Measurements from ENCODE around the gene NAV3.

GRCh38 chr12:77947746-77948145 is 117.1 kb downstream of the NAV3 start:
- no peak for TF ChIP-seq CTCF (conservative IDR thresholded peaks at IDR 0.05; ENCODE audit: low read depth, low read length)
- TF ChIP-seq EZH2 (IDR thresholded peaks at IDR 0.05; ENCODE audit: borderline replicate concordance, low read depth, low read length, poor library complexity, severe bottlenecking): no peak

Data from A673 (cell line).